Tibial artery (tissue), 4 donors: Measurements from ENCODE around the gene TTBK2.

Experiments
- DNase-seq, 2 donors: peaks; one replicate each; pipeline ENCODE4 v3.0.0-alpha.2; 2019
- H3K27ac ChIP-seq, 2 donors: fragments of 200-600 bp; sonication (generic) in 1 of 2; 1 replicate in 1 of 2; 2 replicates in 1 of 2; pipeline ENCODE4 v1.5.1; 2018 to 2019; ENCODE audit warnings: mild to moderate bottlenecking in 1 of 2
- H3K27me3 ChIP-seq, 2 donors: fragments of 200-600 bp; sonication (generic) in 1 of 2; one replicate each; pipeline versions ENCODE4 v1.5.1 to v1.6.0; 2016 to 2019
- H3K36me3 ChIP-seq, 3 donors: fragments of 200-600 bp; sonication (generic) in 2 of 3; one replicate each; pipeline ENCODE4 v1.5.1; 2016 to 2019; ENCODE audit warnings: mild to moderate bottlenecking in 2 of 3
- H3K4me1 ChIP-seq, 4 donors: fragments of 200-600 bp; sonication (generic) in 2 of 4; 1 replicate in 3 of 4; 2 replicates in 1 of 4; pipeline ENCODE4 v1.5.1; 2016 to 2019
- H3K4me3 ChIP-seq, 2 donors: fragments of 200-600 bp; sonication (generic) in 1 of 2; 1 replicate in 1 of 2; 2 replicates in 1 of 2; pipeline ENCODE4 v1.5.1; 2018 to 2019; ENCODE audit warnings: mild to moderate bottlenecking in 2 of 2
- H3K9me3 ChIP-seq, 3 donors: fragments of 200-600 bp; sonication (generic) in 1 of 3; one replicate each; pipeline ENCODE4 v1.5.1; 2016 to 2019
- intact Hi-C: fragments of 100-400 bp; cut with DNase I; formaldehyde crosslinking; loops from one replicate; pipeline ENCODE4 v1.15.0; 2023; ENCODE audit warnings: low total_unique reads
- TF ChIP-seq, protein P1 (sequence below), 2 experiments: fragments of 200-600 bp in 1 of 2; fragments of 450-650 bp in 1 of 2; IDR thresholded peaks; one replicate each; pipeline ENCODE4 v1.5.1; 2017 to 2019; ENCODE audit warnings: antibody characterized with exemption in 2 of 2, mild to moderate bottlenecking in 1 of 2, moderate library complexity in 1 of 2

The TTBK2 gene

DNA sequence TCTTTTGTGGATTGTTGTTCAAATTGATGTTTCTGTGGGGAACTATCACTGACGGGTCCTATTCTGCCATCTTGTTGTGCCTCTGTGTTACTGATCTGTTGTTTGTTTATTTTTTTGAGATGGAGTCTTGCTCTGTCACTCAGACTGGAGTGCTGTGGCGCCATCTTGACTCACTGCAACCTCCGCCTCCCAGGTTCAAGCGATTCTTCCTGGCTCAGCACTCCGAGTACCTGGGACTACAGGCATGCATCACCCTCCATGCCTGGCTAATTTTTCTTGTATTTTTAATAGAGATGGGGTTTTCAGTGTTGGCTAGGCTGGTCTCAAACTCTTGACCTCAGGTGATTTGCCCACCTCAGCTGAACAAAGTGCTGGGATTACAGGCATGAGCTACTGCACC, 215.2 kb downstream of the TTBK2 start:
- Histone ChIP-seq H3K4me1 (peaks cover 0 to 19% (median 4%) of the 10 kb centered on the region in 4 donors), H3K27me3 (no peaks in the 10 kb centered on the region), H3K36me3 (peaks cover 13 to 29% (median 22%) of the 10 kb centered on the region in 3 donors), H3K4me3 (no peak overlapping the region), H3K9me3 (no peaks in the 10 kb centered on the region), H3K27ac (no peak overlapping the region)
- no peak for DNase-seq
- intact Hi-C loops = loop anchor here (5.0 kb wide), 1 partner anchor 217 kb away; the partner anchor contains the start of gene TTBK2
- TF ChIP-seq, protein P1, sequence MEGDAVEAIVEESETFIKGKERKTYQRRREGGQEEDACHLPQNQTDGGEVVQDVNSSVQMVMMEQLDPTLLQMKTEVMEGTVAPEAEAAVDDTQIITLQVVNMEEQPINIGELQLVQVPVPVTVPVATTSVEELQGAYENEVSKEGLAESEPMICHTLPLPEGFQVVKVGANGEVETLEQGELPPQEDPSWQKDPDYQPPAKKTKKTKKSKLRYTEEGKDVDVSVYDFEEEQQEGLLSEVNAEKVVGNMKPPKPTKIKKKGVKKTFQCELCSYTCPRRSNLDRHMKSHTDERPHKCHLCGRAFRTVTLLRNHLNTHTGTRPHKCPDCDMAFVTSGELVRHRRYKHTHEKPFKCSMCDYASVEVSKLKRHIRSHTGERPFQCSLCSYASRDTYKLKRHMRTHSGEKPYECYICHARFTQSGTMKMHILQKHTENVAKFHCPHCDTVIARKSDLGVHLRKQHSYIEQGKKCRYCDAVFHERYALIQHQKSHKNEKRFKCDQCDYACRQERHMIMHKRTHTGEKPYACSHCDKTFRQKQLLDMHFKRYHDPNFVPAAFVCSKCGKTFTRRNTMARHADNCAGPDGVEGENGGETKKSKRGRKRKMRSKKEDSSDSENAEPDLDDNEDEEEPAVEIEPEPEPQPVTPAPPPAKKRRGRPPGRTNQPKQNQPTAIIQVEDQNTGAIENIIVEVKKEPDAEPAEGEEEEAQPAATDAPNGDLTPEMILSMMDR (IDR thresholded peaks at IDR 0.05) = no peak

DNA sequence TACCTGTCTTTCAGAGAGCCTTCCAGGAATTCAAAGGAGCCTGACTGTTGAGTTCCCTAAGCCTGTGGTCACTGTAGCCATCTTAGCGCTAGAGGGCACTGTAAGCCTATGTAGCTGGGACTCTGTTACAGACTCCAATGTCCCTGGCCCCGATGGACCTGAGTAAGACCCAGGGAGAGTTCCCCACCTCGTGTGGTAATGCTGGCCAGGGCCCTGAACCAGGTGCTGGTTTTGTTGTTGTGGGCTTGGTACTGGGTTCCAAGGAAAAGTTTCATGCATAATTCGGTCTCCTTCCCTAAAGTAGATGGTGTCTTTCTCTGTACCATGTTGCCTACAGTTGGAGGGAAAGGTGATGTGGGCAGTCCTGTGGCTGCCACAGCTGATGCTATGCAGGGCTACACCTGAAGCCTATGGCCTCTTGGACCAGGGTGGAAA, 216.1 kb downstream of the TTBK2 start:
- H3K27me3 ChIP-seq = no peaks in the 10 kb centered on the region
- H3K4me1 ChIP-seq = peaks cover 0 to 19% (median 4%) of the 10 kb centered on the region in 4 donors
- DNase-seq = peak in 1 of 2 donors; percentile 68
- TF ChIP-seq, protein P1 (IDR thresholded peaks at IDR 0.05) = peak; percentile 76 to 82
- no peaks in the 10 kb centered on the region for H3K9me3 ChIP-seq
- H3K4me3 ChIP-seq = no peak overlapping the region
- no peak overlapping the region for H3K27ac ChIP-seq
- intact Hi-C loops = no loop called here
- peaks cover 22 to 37% (median 25%) of the 10 kb centered on the region in 3 donors for H3K36me3 ChIP-seq

DNA sequence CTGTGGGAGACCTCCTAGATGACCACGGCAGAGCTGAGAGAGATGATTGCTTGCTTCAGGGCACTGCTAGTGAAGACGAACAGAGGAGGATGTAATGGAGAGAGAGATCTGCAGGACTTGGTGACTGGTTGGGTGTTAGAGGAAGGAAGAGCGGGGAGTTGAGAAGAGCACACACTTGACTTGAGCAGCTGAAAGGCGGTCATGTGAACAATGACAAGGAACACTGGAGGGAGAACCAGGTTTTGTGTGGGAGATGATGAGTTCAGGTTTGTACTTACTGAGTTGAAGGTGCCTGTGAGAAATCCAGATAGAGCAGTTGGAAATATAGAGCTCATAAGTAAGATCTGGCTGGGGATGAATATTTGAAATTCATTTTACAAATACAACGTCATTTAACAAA, 224.0 kb downstream of the TTBK2 start:
- Histone ChIP-seq H3K4me3 (no peak overlapping the region), H3K4me1 (peaks cover 0 to 6% (median 0%) of the 10 kb centered on the region in 4 donors), H3K27me3 (no peaks in the 10 kb centered on the region), H3K27ac (no peak overlapping the region), H3K36me3 (peaks cover 43 to 89% (median 63%) of the 10 kb centered on the region in 3 donors), H3K9me3 (no peaks in the 10 kb centered on the region)
- TF ChIP-seq, protein P1 (IDR thresholded peaks at IDR 0.05) = no peak
- DNase-seq = no peak
- intact Hi-C loops = no loop called here

DNA sequence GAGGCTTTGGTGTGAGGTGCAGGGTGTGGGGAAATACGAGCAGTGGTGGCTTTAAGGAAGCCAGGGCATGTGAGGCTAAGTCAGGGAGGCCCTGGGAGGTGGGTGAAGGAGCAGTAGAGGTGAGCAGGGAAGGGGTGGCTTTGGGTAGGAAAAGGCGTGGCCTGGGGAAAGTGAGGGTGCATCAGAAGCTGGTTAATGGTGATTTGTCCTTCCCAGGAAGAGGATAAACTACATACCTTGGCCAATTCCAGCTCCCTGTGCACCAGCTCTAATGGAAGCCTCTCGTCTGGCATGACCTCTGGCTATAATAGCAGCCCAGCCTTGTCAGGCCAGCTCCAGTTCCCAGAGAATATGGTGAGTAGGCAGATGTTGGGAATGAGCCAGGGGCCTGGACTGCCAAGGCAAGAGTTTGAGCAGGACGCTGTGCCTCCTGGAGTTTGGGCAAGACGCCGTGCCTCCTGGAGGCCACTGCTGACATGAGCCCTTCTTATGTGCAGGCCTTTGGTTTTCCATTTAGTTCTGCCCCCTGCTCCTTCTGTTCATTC, 225.0 kb downstream of the TTBK2 start:
- TF ChIP-seq, protein P1 (IDR thresholded peaks at IDR 0.05) = no peak
- peaks cover 50 to 89% (median 73%) of the 10 kb centered on the region in 3 donors for H3K36me3 ChIP-seq
- DNase-seq = peak in 1 of 2 donors; percentile 71
- H3K4me1 ChIP-seq = peaks cover 0 to 6% (median 0%) of the 10 kb centered on the region in 4 donors
- peak overlapping the region in 1 of 2 donors; percentile 1 for H3K27ac ChIP-seq
- H3K4me3 ChIP-seq = no peak overlapping the region
- intact Hi-C loops = no loop called here
- H3K9me3 ChIP-seq = no peaks in the 10 kb centered on the region
- no peaks in the 10 kb centered on the region for H3K27me3 ChIP-seq

DNA sequence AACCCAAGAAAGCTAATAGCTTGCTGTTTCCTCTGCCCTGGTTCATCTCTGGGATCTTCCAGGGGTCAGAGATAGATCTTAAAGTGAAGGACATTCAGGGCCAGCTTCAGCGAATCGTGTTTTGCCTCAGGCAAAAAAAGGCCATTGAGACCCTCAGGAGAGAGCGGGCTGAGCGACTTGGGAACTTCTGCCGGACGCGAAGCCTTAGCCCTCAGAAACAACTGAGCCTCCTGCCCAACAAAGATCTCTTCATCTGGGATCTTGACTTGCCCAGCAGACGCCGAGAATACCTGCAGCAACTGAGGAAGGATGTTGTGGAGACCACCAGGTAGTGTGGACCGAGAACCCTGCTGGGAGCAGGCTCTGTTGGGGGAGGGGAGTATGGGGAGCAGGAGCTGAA, 226.2 kb downstream of the TTBK2 start:
- Histone ChIP-seq H3K27ac (no peak overlapping the region), H3K36me3 (peaks cover 53 to 81% (median 79%) of the 10 kb centered on the region in 3 donors), H3K4me3 (no peak overlapping the region), H3K4me1 (peaks cover 0 to 6% (median 0%) of the 10 kb centered on the region in 4 donors), H3K27me3 (no peaks in the 10 kb centered on the region), H3K9me3 (no peaks in the 10 kb centered on the region)
- intact Hi-C loops = no loop called here
- TF ChIP-seq, protein P1 (IDR thresholded peaks at IDR 0.05) = no peak
- no peak for DNase-seq
